H1 (cell line): ENCODE results near the gene NKX2-1.

Source experiments
- CEBPB ChIP-seq: IDR thresholded peaks from 2 replicates; pipeline ENCODE4 v1.6.1; 2012; ENCODE audit warnings: low read depth, low read length
- CHD2 ChIP-seq: IDR thresholded peaks from 2 replicates; pipeline ENCODE4 v1.6.1; 2012; ENCODE audit warnings: low read length, improper control_type of control experiment
- CTCF ChIP-seq, 3 experiments: IDR thresholded peaks; 1 replicate in 2 of 3; 2 replicates in 1 of 3; pipeline versions ENCODE4 v1.5.1 to v1.6.1; 2011; ENCODE audit warnings: low read length in 3 of 3, mild to moderate bottlenecking in 3 of 3, inconsistent platforms in 2 of 3, low read depth in 1 of 3, moderate library complexity in 1 of 3; ENCODE audit not compliant: insufficient read depth in 1 of 3; ENCODE audit errors: control extremely low read depth in 1 of 3
- GABPA ChIP-seq: IDR thresholded peaks from 2 replicates; pipeline ENCODE4 v1.6.1; 2011; ENCODE audit warnings: mild to moderate bottlenecking, low read length, moderate library complexity, borderline replicate concordance; ENCODE audit not compliant: insufficient read depth
- POLR2AphosphoS5 ChIP-seq: IDR thresholded peaks from 2 replicates; pipeline ENCODE4 v1.6.1; 2011; ENCODE audit warnings: low read depth, low read length

- TF ChIP-seq CTCF (IDR thresholded peaks at IDR 0.05; ENCODE audit: control extremely low read depth in 1 of 3, insufficient read depth in 1 of 3, low read depth in 1 of 3, low read length in 3 of 3) (no peak), CHD2 (no peak), GABPA (no peak), POLR2AphosphoS5 (no peak), CEBPB (no peak)
Observed at GRCh38 chr14:36515896-36516718, 3.9 kb downstream of the NKX2-1 start.
